GM06990 (cell line): ENCODE measurements around the gene CETP.
"Not testable (repeated sequence)": the region's sequence is repeated elsewhere in the genome, so short reads cannot be mapped to it uniquely, and the experiment has no call there.

Experiments used
- DNase-seq: peaks from one replicate; pipeline ENCODE4 v3.0.0-alpha.2; 2011; ENCODE audit not compliant: insufficient read length; ENCODE audit errors: extremely low read depth
- H3K27me3 ChIP-seq: replicated peaks from 2 replicates; pipeline ENCODE4 v1.6.0; 2011; ENCODE audit warnings: low read length; ENCODE audit not compliant: control insufficient read depth, insufficient read depth
- H3K36me3 ChIP-seq: 2 replicates; pipeline ENCODE4 v1.5.1; 2011; ENCODE audit warnings: low read length; ENCODE audit not compliant: control insufficient read depth, insufficient read depth
- H3K4me3 ChIP-seq: replicated peaks from 2 replicates; pipeline ENCODE4 v1.5.1; 2011; ENCODE audit warnings: low read depth, mild to moderate bottlenecking, control low read depth, low read length
- TF ChIP-seq, protein P1 (sequence below): IDR thresholded peaks from 2 replicates; pipeline ENCODE4 v1.5.1; 2011; ENCODE audit warnings: low read length, control low read depth, mild to moderate bottlenecking, inconsistent platforms; ENCODE audit not compliant: insufficient read depth, poor library complexity, severe bottlenecking

The CETP gene

DNA sequence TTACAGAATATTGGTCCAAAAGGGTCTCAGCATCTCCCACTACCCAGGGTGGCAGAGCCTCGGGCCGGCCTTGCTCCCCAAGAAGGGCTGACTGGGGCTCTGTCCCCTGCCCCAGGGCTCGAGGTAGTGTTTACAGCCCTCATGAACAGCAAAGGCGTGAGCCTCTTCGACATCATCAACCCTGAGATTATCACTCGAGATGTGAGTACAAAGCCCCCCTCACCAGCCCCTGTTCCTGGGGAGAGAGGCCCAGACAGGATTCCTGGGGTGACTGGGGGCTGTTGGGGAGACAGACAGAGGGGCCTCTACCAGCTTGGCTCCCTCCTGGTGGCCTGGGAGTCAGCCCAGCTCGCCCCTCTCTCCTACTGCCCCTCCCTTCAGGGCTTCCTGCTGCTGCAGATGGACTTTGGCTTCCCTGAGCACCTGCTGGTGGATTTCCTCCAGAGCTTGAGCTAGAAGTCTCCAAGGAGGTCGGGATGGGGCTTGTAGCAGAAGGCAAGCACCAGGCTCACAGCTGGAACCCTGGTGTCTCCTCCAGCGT lies 21.5 kb downstream of the CETP start:
- Histone ChIP-seq H3K36me3 (peaks cover 2% of the 10 kb centered on the region), H3K27me3 (no peaks in the 10 kb centered on the region), H3K4me3 (no peak overlapping the region)
- no peak for DNase-seq
- TF ChIP-seq, protein P1, sequence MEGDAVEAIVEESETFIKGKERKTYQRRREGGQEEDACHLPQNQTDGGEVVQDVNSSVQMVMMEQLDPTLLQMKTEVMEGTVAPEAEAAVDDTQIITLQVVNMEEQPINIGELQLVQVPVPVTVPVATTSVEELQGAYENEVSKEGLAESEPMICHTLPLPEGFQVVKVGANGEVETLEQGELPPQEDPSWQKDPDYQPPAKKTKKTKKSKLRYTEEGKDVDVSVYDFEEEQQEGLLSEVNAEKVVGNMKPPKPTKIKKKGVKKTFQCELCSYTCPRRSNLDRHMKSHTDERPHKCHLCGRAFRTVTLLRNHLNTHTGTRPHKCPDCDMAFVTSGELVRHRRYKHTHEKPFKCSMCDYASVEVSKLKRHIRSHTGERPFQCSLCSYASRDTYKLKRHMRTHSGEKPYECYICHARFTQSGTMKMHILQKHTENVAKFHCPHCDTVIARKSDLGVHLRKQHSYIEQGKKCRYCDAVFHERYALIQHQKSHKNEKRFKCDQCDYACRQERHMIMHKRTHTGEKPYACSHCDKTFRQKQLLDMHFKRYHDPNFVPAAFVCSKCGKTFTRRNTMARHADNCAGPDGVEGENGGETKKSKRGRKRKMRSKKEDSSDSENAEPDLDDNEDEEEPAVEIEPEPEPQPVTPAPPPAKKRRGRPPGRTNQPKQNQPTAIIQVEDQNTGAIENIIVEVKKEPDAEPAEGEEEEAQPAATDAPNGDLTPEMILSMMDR, result no peak

DNA sequence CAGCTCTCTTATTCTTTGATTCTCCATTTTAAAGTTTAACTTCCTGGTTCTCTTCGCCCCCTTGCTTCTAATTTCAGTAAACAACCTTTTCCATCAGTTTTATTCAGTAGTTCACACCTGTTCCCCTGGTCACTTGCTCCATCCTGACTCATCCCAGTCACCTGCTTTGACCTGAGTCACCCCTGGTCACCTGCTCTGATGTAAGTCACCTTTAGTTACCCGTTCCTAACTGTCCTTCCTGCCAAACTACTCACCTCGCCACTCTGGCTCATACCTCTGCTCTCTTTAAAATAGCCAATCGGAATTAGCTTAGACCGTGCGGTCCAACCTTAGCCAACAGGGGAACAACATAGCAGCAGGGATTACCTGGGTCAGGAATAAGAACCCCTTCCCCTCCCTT lies 22.9 kb downstream of the CETP start:
- H3K27me3 ChIP-seq, result no peaks in the 10 kb centered on the region
- TF ChIP-seq, protein P1, result no peak
- peaks cover 2% of the 10 kb centered on the region for H3K36me3 ChIP-seq
- DNase-seq, result no peak
- H3K4me3 ChIP-seq, result no peak overlapping the region

DNA sequence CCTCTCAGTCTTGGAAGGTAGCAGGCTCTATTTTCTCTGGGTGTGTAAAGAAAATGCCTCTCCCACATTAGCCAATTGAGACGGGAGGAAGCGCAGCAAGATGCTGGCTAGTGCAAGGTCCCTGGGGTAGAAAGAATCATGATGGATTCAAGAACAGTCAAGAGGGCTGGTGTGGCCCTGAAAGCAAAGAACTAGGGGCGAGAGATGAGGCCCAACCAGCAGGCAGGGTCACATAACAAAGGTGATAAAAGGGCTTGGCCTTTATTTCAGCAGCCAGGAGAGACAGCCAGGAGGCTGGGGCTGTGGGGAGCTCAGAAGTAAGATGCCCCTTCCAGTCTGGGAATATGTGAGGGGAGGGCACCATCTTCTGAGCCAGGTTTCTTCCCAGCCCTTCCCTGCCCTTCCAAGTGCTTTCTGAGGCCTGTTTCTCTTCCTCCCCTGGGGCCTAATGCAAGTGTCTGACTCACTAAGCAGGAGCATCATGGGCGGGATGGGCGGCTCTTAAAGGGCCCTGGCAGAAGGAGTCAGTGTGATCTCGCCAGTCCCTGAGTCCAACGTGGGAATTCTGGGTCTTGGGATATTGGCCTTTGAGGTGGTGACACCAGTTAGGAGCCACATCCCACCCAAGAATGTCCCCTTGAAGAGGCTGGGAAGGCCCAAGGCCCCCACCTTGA lies 23.7 kb downstream of the CETP start:
- H3K27me3 ChIP-seq, result no peaks in the 10 kb centered on the region
- peaks cover 2% of the 10 kb centered on the region for H3K36me3 ChIP-seq
- no peak overlapping the region for H3K4me3 ChIP-seq
- TF ChIP-seq, protein P1, result no peak
- DNase-seq, result no peak

DNA sequence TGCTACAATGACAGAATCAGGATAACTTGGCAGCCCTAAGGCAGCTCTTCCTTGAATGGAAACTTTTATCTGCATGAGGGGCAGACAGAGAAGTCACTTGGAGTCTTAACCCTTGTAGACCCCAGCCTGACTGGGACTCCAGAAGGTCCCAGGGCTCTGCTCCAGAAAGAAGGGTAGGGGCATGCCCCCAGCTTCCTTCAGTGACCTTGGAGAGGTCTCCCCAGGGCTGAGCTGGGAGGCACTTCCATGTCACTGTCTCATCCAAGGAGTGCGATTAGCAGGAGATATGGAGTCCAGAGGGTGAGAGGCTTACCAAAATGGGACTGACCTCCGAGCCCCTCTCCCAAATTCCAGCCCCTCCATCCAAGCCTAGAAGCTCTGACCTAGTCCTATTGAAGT lies 24.2 kb downstream of the CETP start:
- Histone ChIP-seq H3K4me3 (no peak overlapping the region), H3K36me3 (peaks cover 2% of the 10 kb centered on the region), H3K27me3 (no peaks in the 10 kb centered on the region)
- no peak for DNase-seq
- TF ChIP-seq, protein P1, result no peak

DNA sequence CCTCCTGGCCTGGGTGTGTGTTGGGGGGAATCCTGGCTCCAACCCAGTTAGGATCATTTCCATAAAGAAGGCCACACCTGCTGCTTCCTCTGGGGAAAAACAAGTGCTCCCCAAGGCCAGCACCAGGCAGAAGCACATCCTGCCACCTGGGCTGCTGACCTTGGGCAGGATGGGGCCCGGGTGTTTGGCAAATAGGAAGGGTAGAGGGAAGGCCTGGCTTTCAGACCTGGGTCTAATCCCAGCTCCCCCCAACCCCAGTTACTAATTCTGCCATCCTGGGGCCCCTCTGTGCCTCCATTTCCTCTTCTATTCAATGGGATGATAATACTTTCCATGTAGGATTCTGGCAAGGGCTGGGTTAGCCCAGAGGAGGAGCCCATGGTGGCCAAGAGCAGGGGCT lies 24.6 kb downstream of the CETP start:
- Histone ChIP-seq H3K36me3 (peaks cover 2% of the 10 kb centered on the region), H3K4me3 (no peak overlapping the region), H3K27me3 (no peaks in the 10 kb centered on the region)
- DNase-seq, result no peak
- TF ChIP-seq, protein P1, result no peak

DNA sequence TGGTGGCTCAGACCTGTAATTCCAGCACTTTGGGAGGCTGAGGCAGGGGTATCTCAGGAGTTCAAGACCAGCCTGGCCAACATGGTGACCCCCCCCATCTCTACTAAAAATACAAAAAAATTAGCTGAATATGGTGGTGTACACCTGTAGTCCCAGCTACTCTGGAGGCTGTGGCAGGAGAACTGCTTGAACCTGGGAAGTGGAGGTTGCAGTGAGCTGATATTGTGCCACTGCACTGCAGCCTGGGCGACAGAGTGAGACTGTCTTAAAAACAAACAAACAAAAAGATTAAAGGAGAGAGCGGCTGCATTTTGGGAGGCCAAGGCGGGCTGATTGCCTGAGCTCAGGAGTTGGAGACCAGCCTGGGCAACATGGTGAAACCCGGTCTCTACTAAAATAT lies 25.2 kb downstream of the CETP start:
- H3K36me3 ChIP-seq, DNase-seq, H3K4me3 ChIP-seq, H3K27me3 ChIP-seq: not testable (repeated sequence)
